Measurements from ENCODE around the gene COX4I1.

COX4I1 gene

DNA sequence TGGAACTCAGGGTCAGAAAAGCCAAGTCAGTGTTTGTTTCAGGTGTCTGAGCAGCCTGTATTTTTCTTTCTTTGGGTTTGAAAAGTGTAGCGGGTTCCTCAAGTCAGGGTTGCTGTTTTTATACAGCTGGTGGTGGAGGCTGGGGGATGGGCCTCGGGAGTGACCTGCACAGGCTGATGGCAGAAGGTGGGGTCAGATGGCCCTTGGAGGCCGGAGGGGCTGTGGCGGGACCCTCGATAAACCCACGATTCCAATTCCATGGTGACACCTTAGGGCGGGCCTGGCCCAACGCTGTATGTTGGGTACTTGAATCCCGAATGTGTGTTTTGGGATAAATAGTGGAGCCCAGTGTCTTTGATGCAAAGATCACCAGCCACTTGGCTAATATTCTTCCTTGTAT is 28.7 kb downstream of the COX4I1 start:
- no peak overlapping the region for H3K27ac ChIP-seq (ENCODE audit: low read length)
- TF ChIP-seq EZH2 (IDR thresholded peaks at IDR 0.05; ENCODE audit: borderline replicate concordance, low read depth, low read length, severe bottlenecking) = no peak
- TF ChIP-seq, protein P1, sequence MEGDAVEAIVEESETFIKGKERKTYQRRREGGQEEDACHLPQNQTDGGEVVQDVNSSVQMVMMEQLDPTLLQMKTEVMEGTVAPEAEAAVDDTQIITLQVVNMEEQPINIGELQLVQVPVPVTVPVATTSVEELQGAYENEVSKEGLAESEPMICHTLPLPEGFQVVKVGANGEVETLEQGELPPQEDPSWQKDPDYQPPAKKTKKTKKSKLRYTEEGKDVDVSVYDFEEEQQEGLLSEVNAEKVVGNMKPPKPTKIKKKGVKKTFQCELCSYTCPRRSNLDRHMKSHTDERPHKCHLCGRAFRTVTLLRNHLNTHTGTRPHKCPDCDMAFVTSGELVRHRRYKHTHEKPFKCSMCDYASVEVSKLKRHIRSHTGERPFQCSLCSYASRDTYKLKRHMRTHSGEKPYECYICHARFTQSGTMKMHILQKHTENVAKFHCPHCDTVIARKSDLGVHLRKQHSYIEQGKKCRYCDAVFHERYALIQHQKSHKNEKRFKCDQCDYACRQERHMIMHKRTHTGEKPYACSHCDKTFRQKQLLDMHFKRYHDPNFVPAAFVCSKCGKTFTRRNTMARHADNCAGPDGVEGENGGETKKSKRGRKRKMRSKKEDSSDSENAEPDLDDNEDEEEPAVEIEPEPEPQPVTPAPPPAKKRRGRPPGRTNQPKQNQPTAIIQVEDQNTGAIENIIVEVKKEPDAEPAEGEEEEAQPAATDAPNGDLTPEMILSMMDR (IDR thresholded peaks at IDR 0.05; ENCODE audit: borderline replicate concordance, extremely low read depth, low read length, poor library complexity, severe bottlenecking) = no peak
- no peak for ATAC-seq (ENCODE audit: insufficient read depth, low read depth)
- no peak overlapping the region for H3K4me2 ChIP-seq (ENCODE audit: insufficient read depth, low read length)
- no peaks in the 10 kb centered on the region for H3K79me2 ChIP-seq (ENCODE audit: insufficient read depth, low read length)
- no peaks in the 10 kb centered on the region for H3K36me3 ChIP-seq (ENCODE audit: insufficient read depth, low read length)
- peaks cover 7% of the 10 kb centered on the region for H3K27me3 ChIP-seq (ENCODE audit: insufficient read depth, low read length, poor library complexity)
- DNase-seq = no peak
- H3K4me3 ChIP-seq (ENCODE audit: low read depth in 1 of 2, low read length in 2 of 2) = no peak overlapping the region
- no peak overlapping the region for H3K9ac ChIP-seq (ENCODE audit: low read depth, low read length)
- H3K4me1 ChIP-seq (ENCODE audit: insufficient read depth, low read length) = no peaks in the 10 kb centered on the region
- no peaks in the 10 kb centered on the region for H4K20me1 ChIP-seq (ENCODE audit: insufficient read depth, low read length)
- no peaks in the 10 kb centered on the region for H3K9me3 ChIP-seq (ENCODE audit: insufficient read depth, low read length, severe bottlenecking)
- H2AFZ ChIP-seq (ENCODE audit: low read depth, low read length) = no peak overlapping the region

GRCh38 chr16:85829171-85829719 is 29.8 kb downstream of the COX4I1 start:
- Histone ChIP-seq H3K9ac (ENCODE audit: low read depth, low read length) (no peak overlapping the region), H2AFZ (ENCODE audit: low read depth, low read length) (no peak overlapping the region), H3K27ac (ENCODE audit: low read length) (no peak overlapping the region), H3K79me2 (ENCODE audit: insufficient read depth, low read length) (no peaks in the 10 kb centered on the region), H3K27me3 (ENCODE audit: insufficient read depth, low read length, poor library complexity) (peaks cover 7% of the 10 kb centered on the region), H3K4me1 (ENCODE audit: insufficient read depth, low read length) (no peaks in the 10 kb centered on the region), H3K4me3 (ENCODE audit: low read depth in 1 of 2, low read length in 2 of 2) (no peak overlapping the region), H3K36me3 (ENCODE audit: insufficient read depth, low read length) (no peaks in the 10 kb centered on the region), H3K4me2 (ENCODE audit: insufficient read depth, low read length) (no peak overlapping the region), H4K20me1 (ENCODE audit: insufficient read depth, low read length) (no peaks in the 10 kb centered on the region), H3K9me3 (ENCODE audit: insufficient read depth, low read length, severe bottlenecking) (no peaks in the 10 kb centered on the region)
- no peak for DNase-seq
- ATAC-seq (ENCODE audit: insufficient read depth, low read depth) = no peak
- TF ChIP-seq, protein P1 (IDR thresholded peaks at IDR 0.05; ENCODE audit: borderline replicate concordance, extremely low read depth, low read length, poor library complexity, severe bottlenecking) = no peak

- Histone ChIP-seq H3K4me3 (ENCODE audit: low read depth in 1 of 2, low read length in 2 of 2) (no peak overlapping the region), H3K9ac (ENCODE audit: low read depth, low read length) (no peak overlapping the region), H2AFZ (ENCODE audit: low read depth, low read length) (no peak overlapping the region), H3K27me3 (ENCODE audit: insufficient read depth, low read length, poor library complexity) (peaks cover 7% of the 10 kb centered on the region), H3K4me1 (ENCODE audit: insufficient read depth, low read length) (no peaks in the 10 kb centered on the region), H3K79me2 (ENCODE audit: insufficient read depth, low read length) (no peaks in the 10 kb centered on the region), H3K9me3 (ENCODE audit: insufficient read depth, low read length, severe bottlenecking) (no peaks in the 10 kb centered on the region), H3K27ac (ENCODE audit: low read length) (no peak overlapping the region), H3K36me3 (ENCODE audit: insufficient read depth, low read length) (no peaks in the 10 kb centered on the region), H4K20me1 (ENCODE audit: insufficient read depth, low read length) (no peaks in the 10 kb centered on the region), H3K4me2 (ENCODE audit: insufficient read depth, low read length) (no peak overlapping the region)
- no peak for DNase-seq
- TF ChIP-seq, protein P1 (IDR thresholded peaks at IDR 0.05; ENCODE audit: borderline replicate concordance, extremely low read depth, low read length, poor library complexity, severe bottlenecking) = no peak
- no peak for TF ChIP-seq EZH2 (IDR thresholded peaks at IDR 0.05; ENCODE audit: borderline replicate concordance, low read depth, low read length, severe bottlenecking)
- ATAC-seq (ENCODE audit: insufficient read depth, low read depth) = no peak
Observed at GRCh38 chr16:85829751-85830445, 30.4 kb downstream of the COX4I1 start.

Measured in DND-41 (cell line).